Astrocyte of the cerebellum (primary cell): ENCODE measurements around the gene PSMD11.
A peak's percentile ranks its signal among the peaks of the same experiment; 100 is the strongest.

Source experiments
- DNase-seq: peaks from one replicate; pipeline ENCODE4 v3.0.0-alpha.2; 2011; ENCODE audit warnings: low read depth
- H3K4me3 ChIP-seq: 2 replicates; pipeline ENCODE4 v1.5.1; 2011; ENCODE audit warnings: mild to moderate bottlenecking, low read depth, low read length, moderate library complexity
- CTCF ChIP-seq: IDR thresholded peaks from 2 replicates; pipeline ENCODE4 v1.5.1; 2012; ENCODE audit warnings: low read length, low read depth, moderate library complexity, mild to moderate bottlenecking; ENCODE audit errors: missing control alignments
- in situ Hi-C: cut with HindIII; loops from 2 replicates; pipeline ENCODE4 v1.10.0; 2017; ENCODE audit warnings: low sequenced_read_pairs

The PSMD11 gene

GRCh38 chr17:32484041-32484461 lies 39.7 kb downstream of the PSMD11 start:
- in situ Hi-C loops, result no loop called here
- no peak for DNase-seq
- H3K4me3 ChIP-seq, result no peak overlapping the region
- no peak for TF ChIP-seq CTCF

GRCh38 chr17:32484628-32485027 lies 40.3 kb downstream of the PSMD11 start:
- no peak for TF ChIP-seq CTCF
- no peak for DNase-seq
- H3K4me3 ChIP-seq, result no peak overlapping the region
- in situ Hi-C loops, result no loop called here

GRCh38 chr17:32485261-32486110 lies 41.2 kb downstream of the PSMD11 start:
- DNase-seq, result no peak
- in situ Hi-C loops, result no loop called here
- TF ChIP-seq CTCF, result no peak
- H3K4me3 ChIP-seq, result no peak overlapping the region

GRCh38 chr17:32486111-32486700 lies 41.9 kb downstream of the PSMD11 start:
- peak overlapping the region; percentile 52 for H3K4me3 ChIP-seq
- in situ Hi-C loops, result no loop called here
- no peak for TF ChIP-seq CTCF
- DNase-seq, result peak; percentile 24

GRCh38 chr17:32486701-32487472 lies 42.6 kb downstream of the PSMD11 start, which contains the start of gene CDK5R1:
CDK5R1 (plus strand) TSS chr17:32486993; CDS start chr17:32487621, 628 bp downstream.
- no peak for TF ChIP-seq CTCF
- in situ Hi-C loops, result no loop called here
- H3K4me3 ChIP-seq, result peak within 1 kb of the TSS; percentile 52
- DNase-seq, result no peak

GRCh38 chr17:32487473-32488176 lies 43.3 kb downstream of the PSMD11 start:
- in situ Hi-C loops, result no loop called here
- no peak for TF ChIP-seq CTCF
- DNase-seq, result no peak
- peak overlapping the region; percentile 52 for H3K4me3 ChIP-seq
